Brain microvascular endothelial cell (primary cell): ENCODE results near the gene TSPO2.

Experiments used
- DNase-seq: peaks from one replicate; pipeline ENCODE4 v3.0.0-alpha.2; 2020
- H3K27ac ChIP-seq: fragments of 250-450 bp; sonication (Bioruptor Pico); 2 replicates; pipeline ENCODE4 v1.5.1; 2020; ENCODE audit warnings: mild to moderate bottlenecking, moderate library complexity
- H3K27me3 ChIP-seq: fragments of 250-450 bp; sonication (Bioruptor Pico); replicated peaks from 2 replicates; pipeline ENCODE4 v1.5.1; 2020; ENCODE audit warnings: mild to moderate bottlenecking
- H3K36me3 ChIP-seq: fragments of 250-450 bp; sonication (Bioruptor Pico); replicated peaks from 2 replicates; pipeline ENCODE4 v1.5.1; 2020; ENCODE audit warnings: mild to moderate bottlenecking
- H3K4me3 ChIP-seq: 2 replicates; pipeline ENCODE4 v1.5.1; 2011; ENCODE audit warnings: low read depth, mild to moderate bottlenecking, control low read depth, low read length, moderate library complexity
- CTCF ChIP-seq: IDR thresholded peaks from 2 replicates; pipeline ENCODE4 v1.5.1; 2011; ENCODE audit warnings: low read depth, mild to moderate bottlenecking, moderate library complexity, low read length, control low read depth, inconsistent platforms; ENCODE audit errors: missing control alignments
- in situ Hi-C: cut with HindIII; loops from 2 replicates; pipeline ENCODE4 v1.10.0; 2017; ENCODE audit warnings: low sequenced_read_pairs, low pct_ligation_motif_present

Gene TSPO2

GRCh38 chr6:41053041-41053440 lies 10.8 kb downstream of the TSPO2 start, which contains the start of gene APOBEC2:
Gene APOBEC2, plus strand, starts transcription at chr6:41053202. Its CDS starts 146 bp downstream, at chr6:41053348.
- Histone ChIP-seq H3K4me3 (no peak within 1 kb of the TSS), H3K27me3 (no peaks in the 10 kb centered on the region), H3K36me3 (no peaks in the 10 kb centered on the region), H3K27ac (no peak within 1 kb of the TSS)
- DNase-seq, result no peak
- in situ Hi-C loops, result no loop called here
- TF ChIP-seq CTCF, result no peak

GRCh38 chr6:41054511-41054910 lies 12.2 kb downstream of the TSPO2 start:
- TF ChIP-seq CTCF, result no peak
- in situ Hi-C loops, result no loop called here
- Histone ChIP-seq H3K27ac (no peak overlapping the region), H3K36me3 (no peaks in the 10 kb centered on the region), H3K27me3 (no peaks in the 10 kb centered on the region), H3K4me3 (no peak overlapping the region)
- no peak for DNase-seq

- in situ Hi-C loops, result no loop called here
- DNase-seq, result no peak
Measured at GRCh38 chr6:41055149-41055548, 12.9 kb downstream of the TSPO2 start.

GRCh38 chr6:41056768-41057490 lies 14.7 kb downstream of the TSPO2 start:
- no peak for TF ChIP-seq CTCF
- in situ Hi-C loops, result no loop called here
- no peak overlapping the region for H3K4me3 ChIP-seq
- H3K27me3 ChIP-seq, result no peaks in the 10 kb centered on the region
- H3K27ac ChIP-seq, result no peak overlapping the region
- no peaks in the 10 kb centered on the region for H3K36me3 ChIP-seq
- DNase-seq, result no peak

More at GRCh38 chr6:41055149-41055548, 12.9 kb downstream of the TSPO2 start:
- no peak for TF ChIP-seq CTCF
- Histone ChIP-seq H3K27ac (no peak overlapping the region), H3K27me3 (no peaks in the 10 kb centered on the region), H3K4me3 (no peak overlapping the region), H3K36me3 (no peaks in the 10 kb centered on the region)

GRCh38 chr6:41058783-41059181 lies 16.5 kb downstream of the TSPO2 start:
- H3K27me3 ChIP-seq, result no peaks in the 10 kb centered on the region
- no peaks in the 10 kb centered on the region for H3K36me3 ChIP-seq
- TF ChIP-seq CTCF, result no peak
- in situ Hi-C loops, result no loop called here
- no peak overlapping the region for H3K27ac ChIP-seq
- no peak for DNase-seq
- H3K4me3 ChIP-seq, result no peak overlapping the region

GRCh38 chr6:41059556-41059955 lies 17.3 kb downstream of the TSPO2 start:
- no peak overlapping the region for H3K27ac ChIP-seq
- TF ChIP-seq CTCF, result no peak
- H3K27me3 ChIP-seq, result no peaks in the 10 kb centered on the region
- in situ Hi-C loops, result no loop called here
- peak; percentile 5 for DNase-seq
- no peaks in the 10 kb centered on the region for H3K36me3 ChIP-seq
- H3K4me3 ChIP-seq, result no peak overlapping the region
